Testis (tissue), 2 donors: ENCODE measurements around the gene PPFIA4.

Source experiments
- POLR2A ChIP-seq: fragments of 450-650 bp; IDR thresholded peaks from one replicate; pipeline ENCODE4 v1.6.1; 2017; ENCODE audit warnings: antibody characterized with exemption, mild to moderate bottlenecking, moderate library complexity
- TF ChIP-seq, protein P1 (sequence below), 3 experiments: fragments of 450-650 bp in 2 of 3; fragments of 200-600 bp in 1 of 3; sonication (generic) in 1 of 3; IDR thresholded peaks; one replicate each; pipeline ENCODE4 v1.5.1; 2016 to 2019; ENCODE audit warnings: antibody characterized with exemption in 3 of 3, mild to moderate bottlenecking in 2 of 3, moderate library complexity in 1 of 3

DNA sequence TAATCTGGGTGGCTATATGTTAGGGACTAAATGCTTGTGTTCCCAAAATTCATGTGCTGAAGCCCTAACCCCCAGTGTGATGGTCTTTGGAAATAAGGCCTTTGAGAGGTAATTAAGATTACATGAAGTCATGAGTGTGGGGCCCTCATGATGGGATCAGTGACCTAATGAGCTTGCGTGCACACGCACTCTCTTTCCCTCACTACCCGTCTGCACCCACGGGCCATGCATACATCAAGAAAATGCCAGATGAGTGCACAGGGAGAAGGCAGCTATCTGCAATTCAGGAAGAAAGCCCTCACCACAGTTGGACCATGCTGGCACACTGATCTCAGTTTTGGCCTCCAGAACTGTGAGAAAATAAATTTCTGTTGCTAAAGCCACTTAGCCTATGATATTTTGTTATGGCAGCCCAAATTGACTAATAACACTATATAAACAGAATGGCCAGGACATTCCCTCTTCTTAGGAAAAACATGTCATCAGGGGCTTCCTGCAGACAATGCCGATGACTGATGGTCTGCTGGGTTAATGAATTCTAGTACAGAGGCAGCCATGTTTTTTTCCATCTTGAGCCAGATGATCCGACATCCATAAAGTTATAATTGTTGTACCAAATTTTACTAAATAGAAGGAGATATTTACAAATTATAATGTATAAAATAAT is 77.7 kb downstream of the PPFIA4 start:
- TF ChIP-seq, protein P1, sequence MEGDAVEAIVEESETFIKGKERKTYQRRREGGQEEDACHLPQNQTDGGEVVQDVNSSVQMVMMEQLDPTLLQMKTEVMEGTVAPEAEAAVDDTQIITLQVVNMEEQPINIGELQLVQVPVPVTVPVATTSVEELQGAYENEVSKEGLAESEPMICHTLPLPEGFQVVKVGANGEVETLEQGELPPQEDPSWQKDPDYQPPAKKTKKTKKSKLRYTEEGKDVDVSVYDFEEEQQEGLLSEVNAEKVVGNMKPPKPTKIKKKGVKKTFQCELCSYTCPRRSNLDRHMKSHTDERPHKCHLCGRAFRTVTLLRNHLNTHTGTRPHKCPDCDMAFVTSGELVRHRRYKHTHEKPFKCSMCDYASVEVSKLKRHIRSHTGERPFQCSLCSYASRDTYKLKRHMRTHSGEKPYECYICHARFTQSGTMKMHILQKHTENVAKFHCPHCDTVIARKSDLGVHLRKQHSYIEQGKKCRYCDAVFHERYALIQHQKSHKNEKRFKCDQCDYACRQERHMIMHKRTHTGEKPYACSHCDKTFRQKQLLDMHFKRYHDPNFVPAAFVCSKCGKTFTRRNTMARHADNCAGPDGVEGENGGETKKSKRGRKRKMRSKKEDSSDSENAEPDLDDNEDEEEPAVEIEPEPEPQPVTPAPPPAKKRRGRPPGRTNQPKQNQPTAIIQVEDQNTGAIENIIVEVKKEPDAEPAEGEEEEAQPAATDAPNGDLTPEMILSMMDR (IDR thresholded peaks at IDR 0.05), result no peak
- no peak for TF ChIP-seq POLR2A
